NCI-H2227 (cell line): Measurements from ENCODE around the gene ZNF429.
A peak's percentile ranks its signal among the peaks of the same experiment; 100 is the strongest.
"Not testable (repeated sequence)": the region's sequence is repeated elsewhere in the genome, so short reads cannot be mapped to it uniquely, and the experiment has no call there.

Source experiments
- DNase-seq: peaks from one replicate; lab custom pipeline; 2025; ENCODE audit not compliant: unreplicated experiment; lab: John Stamatoyannopoulos, UW

The ZNF429 gene

GRCh38 chr19:21505459-21506451, at the start of gene ZNF429:
TSS of gene ZNF429 (plus strand) at chr19:21505602. CDS start at chr19:21505772, 170 bp downstream.
- peak; percentile 89 for DNase-seq

GRCh38 chr19:21460686-21461085, 44.7 kb upstream of the ZNF429 start:
- DNase-seq, result no peak

GRCh38 chr19:21462540-21462939, 42.9 kb upstream of the ZNF429 start:
- DNase-seq, result no peak

GRCh38 chr19:21463449-21464105, 41.8 kb upstream of the ZNF429 start:
- peak; percentile 63 for DNase-seq

GRCh38 chr19:21466627-21467026, 38.8 kb upstream of the ZNF429 start:
- DNase-seq, result no peak

- DNase-seq, result no peak
Measured at GRCh38 chr19:21468791-21469190, 36.6 kb upstream of the ZNF429 start.

DNA sequence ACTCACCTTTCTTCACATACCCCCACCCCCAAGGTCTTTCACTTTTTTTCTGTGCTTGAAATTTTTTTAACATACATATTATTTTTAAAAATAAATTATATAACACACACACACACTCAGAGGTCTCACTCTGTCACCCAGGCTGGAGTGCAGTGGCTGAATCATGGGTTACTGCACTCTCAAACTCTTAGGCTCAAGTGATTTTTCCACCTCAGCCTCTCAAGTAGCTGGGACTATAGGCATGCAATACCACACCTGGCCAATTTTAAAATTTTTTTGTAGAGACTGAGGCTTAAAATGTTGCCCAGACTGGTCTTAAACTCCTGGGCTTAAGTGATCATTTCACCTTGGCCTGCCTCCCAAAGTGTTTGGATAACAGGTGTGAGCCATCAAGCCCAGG, 32.9 kb upstream of the ZNF429 start:
- DNase-seq, result no peak

DNA sequence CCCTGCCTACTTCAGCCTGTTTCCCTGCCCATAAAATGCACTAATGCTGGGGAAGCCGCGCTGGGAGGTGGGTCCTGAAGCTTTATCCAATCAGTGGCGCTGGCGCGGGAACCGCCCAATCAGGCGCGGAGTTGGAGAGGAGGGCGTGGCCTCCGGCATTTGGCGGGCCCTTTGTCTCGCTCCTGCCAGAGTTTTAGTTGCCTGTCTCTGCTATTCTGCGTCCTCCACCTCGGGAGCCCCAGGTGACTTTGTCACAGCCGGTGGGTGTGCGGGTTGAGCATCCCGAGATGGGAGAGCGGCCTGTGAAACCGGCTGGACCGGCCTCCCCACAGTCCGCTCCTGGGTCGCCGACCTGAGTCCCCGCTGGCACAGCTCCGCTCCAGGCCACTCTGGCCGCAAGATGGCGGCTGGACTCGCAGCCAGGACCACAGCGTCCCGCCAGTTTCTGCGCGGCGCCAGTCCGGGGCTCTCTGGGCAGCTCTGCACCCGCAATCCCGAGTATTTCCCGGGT, 30.7 kb upstream of the ZNF429 start:
- DNase-seq, result peak; percentile 82

DNA sequence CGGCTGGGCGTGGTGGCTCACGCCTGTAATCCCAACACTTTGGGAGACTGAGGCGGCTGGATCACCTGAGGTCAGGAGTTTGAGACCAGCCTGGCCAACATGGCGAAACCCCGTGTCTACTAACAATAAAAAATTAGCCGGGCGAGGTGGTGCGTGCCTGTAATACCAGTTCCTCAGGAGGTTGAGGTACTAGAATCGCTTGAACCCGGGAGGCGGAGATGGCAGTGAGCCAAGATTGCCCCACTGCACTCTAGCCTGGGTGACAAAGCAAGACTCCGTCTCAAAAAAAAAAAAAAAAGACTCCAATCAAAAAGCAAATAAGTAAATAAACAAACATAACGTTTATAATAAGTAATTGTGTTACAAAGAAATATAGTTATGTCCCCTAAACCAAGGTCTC, 23.0 kb upstream of the ZNF429 start:
- DNase-seq, result not testable (repeated sequence)

GRCh38 chr19:21482863-21483276, 22.5 kb upstream of the ZNF429 start:
- no peak for DNase-seq

DNA sequence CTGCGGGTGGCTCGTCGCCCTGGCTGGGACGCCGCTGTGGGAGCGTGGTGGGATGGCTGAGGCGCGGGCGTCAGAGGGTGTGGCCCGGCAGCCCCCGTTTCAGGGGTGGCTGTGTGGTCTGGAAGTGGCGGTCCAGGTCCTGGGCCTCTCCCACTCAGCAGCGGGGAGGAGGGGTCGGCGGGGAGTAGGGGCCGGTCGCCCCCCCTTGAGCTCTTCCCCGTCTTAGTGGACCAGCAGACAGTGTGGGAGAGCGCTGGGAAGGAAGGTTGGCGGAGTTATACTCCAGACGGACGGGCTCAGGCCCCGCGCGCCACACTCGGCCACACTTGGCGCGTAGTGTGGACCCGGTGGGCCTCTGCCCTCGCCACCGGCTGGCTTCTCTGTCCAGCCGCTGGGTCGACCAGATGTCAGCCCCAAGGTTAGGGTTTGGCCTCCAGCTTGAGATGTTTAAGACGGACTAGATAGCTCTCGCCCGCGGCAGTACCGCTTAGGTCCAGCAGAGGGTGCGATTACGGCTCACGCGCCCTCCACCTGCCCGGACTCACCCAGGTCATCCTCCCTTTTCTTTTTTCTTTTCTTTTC, 21.7 kb upstream of the ZNF429 start:
- no peak for DNase-seq

DNA sequence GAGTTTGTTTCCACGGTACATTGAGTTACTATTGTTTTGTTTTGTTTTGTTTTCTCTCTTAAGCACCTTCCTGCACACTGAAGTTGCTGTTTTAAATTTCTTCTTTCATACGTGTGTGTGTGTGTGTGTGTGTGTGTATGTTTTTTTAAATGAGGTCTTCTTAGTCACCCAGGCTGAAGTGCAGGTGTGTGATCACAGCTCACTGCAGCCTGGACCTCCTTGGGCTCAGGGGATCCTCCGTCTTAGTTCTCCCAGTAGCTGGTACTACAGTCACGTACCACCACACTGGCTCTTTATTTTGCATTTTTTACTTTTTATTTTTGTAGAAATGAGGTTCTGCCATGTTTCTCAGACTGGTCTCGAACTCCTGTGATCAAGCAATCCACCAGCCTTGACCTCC, 20.8 kb upstream of the ZNF429 start:
- DNase-seq, result no peak

DNA sequence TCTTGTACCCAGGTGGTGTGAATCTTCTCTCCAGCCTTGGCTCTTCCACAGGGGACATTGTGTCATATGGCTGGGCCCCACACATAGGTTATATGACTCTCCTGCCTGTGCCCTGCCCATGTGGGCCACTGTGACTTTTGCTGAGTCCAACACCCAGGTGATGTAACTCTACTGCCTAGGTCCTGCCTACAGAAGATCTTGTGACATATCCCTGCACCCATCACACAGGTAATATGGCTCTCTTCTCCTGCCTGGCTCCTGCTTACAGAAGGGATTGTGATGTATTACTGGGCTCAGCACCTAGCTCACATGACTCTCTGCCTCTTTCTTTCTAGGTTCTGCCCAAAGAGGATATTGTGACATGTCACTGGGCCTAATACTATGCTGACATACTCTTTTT, 19.5 kb upstream of the ZNF429 start:
- DNase-seq, result no peak

DNA sequence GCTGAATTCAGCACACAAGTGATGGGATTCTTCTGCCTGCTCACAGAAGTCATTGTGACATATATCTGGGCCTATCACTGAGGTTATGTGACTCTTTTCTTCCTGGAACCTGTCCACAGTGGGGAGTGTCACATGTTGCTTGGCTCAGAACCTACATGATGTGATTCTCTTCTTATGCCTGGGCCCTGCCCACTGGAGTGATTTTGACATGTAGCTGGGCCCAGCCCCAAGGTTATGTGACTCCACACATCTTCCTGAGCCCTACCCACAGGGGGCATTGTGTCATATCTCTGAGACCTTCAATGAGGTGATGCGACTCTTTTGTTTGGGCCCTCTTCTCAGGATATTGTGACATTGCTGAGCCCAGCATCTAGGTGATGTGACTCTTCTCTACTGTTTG, 17.4 kb upstream of the ZNF429 start:
- no peak for DNase-seq

GRCh38 chr19:21491146-21491545, 14.3 kb upstream of the ZNF429 start:
- DNase-seq, result no peak

DNA sequence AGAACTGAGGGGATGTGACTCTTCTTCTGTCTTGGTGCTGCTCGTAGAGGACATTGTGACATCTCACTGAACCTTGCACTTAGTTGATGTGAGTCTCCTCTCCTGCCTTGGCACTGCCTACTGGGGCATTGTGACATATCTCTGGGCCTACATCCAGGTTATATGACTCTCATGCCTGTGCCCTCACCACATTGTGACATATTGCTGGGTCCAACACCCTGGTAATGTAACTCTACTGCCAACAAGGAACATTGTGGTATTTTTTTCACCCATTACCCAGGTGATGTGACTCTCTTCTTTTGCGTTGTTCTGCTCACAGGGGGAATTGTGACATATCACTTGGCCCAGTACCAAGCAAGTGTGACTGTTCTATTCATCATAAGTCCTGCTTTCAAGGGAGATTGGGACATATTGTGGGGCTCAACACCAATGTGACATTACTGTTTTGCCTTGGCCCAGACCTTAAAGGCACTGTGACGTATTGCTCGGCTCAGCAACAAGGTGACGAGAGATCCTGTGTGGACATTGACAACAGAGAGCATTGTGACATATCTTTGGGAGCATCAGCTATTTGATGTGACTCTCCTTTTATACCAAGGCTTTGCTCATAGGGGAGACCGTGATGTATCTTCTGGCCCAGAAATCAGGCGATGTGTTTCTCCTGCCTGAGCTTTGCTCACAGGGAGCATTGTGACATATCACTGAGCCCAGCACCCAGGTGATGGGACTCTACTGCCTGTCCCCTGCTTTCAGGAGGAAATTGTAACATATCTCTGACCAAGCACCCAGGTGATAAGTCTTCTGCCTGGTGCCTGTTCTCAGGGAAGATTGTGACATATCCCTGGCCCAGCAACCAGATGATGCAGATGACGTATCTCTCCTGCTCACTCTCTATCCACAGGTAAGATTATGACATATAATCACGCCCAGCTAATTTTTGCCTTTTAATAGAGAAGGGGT, 12.2 kb upstream of the ZNF429 start:
- DNase-seq, result no peak

DNA sequence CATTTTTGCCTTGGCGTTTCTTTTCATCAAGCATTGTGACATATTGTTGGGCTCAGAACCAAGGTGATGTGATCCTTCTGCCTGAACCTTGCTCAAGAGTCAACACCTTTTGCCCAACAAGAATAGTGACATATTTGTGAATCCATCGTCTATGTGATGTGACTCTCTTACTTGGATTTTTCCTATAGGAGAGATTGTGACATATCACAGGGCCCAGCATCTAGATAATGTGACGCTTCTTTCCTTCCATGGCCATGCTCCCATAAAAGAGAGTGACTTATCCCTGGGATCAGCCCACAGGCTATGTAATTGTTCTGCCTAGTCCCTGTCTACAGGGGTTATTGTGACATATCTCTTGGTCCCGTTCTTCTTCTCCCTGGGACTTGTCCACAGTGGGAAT, 8.5 kb upstream of the ZNF429 start:
- no peak for DNase-seq

- no peak for DNase-seq
Measured at GRCh38 chr19:21498651-21499050, 6.8 kb upstream of the ZNF429 start.

DNA sequence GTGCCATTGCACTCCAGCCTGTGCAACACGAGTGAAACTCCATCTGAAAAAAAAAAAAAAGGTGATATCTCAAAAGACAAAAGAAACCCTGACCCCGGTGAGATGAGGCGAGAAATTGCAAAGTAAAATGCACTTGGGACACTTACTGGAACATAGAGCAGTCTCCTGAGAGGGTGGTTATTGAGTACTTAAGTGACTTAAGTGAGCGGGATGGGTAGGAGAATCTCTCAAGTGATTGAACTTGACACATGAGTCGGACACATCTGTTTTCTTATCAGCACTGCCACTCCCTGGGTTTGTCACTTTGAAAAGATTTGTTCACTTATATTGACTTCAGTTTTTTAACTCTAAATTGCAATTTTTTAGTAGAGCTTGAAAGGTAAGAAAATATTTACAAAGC, 2.8 kb downstream of the ZNF429 start:
- no peak for DNase-seq

DNA sequence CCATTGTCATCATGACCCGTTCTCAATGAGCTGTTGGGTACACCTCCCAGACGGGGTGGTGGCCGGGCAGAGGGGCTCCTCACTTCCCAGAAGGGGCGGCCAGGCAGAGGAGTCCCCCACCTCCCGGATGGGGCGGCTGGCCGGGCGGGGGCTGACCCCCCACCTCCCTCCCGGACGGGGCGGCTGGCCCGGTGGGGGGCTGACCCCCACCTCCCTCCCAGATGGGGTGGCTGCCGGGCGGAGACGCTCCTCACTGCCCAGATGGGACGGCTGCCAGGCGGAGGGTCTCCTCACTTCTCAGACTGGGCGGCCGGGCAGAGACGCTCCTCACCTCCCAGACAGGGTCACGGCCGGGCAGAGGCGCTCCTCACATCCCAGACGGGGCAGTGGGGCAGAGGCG, 5.7 kb downstream of the ZNF429 start:
- not testable (repeated sequence) for DNase-seq
